Mammary epithelial cell (primary cell): Measurements from ENCODE around the gene LPP.

Experiments used
- CTCF ChIP-seq, 2 donors: IDR thresholded peaks in 1 of 2; conservative IDR thresholded peaks in 1 of 2; 2 replicates each; pipeline ENCODE4 v1.5.1; 2011 to 2012; ENCODE audit warnings: inconsistent platforms in 2 of 2, low read length in 2 of 2, mild to moderate bottlenecking in 2 of 2, control low read depth in 1 of 2, low read depth in 1 of 2; ENCODE audit not compliant: insufficient read depth in 1 of 2; ENCODE audit errors: extremely low read depth in 1 of 2
- EZH2 ChIP-seq: IDR thresholded peaks from 2 replicates; pipeline ENCODE4 v1.6.1; 2012; ENCODE audit warnings: low read length, inconsistent platforms, borderline replicate concordance

- TF ChIP-seq CTCF (conservative IDR thresholded peaks at IDR 0.05 in 1 of 2, IDR thresholded peaks at IDR 0.05 in 1 of 2; ENCODE audit: extremely low read depth in 1 of 2, insufficient read depth in 1 of 2, low read depth in 1 of 2, low read length in 2 of 2) (no peak), EZH2 (no peak)
Measured at GRCh38 chr3:188527389-188527788, 373.4 kb downstream of the LPP start.
